Panc1 (cell line): Measurements from ENCODE around the gene PLEKHG1.

Experiments
- CTCF ChIP-seq: fragments of 450-650 bp; IDR thresholded peaks from 2 replicates; pipeline ENCODE4 v1.5.1; 2017; ENCODE audit warnings: mild to moderate bottlenecking
- REST ChIP-seq, 2 experiments: IDR thresholded peaks; 2 replicates each; pipeline ENCODE4 v1.6.1; 2011 to 2012; ENCODE audit warnings: low read depth in 2 of 2, control low read depth in 1 of 2, low read length in 1 of 2, mild to moderate bottlenecking in 1 of 2, moderate library complexity in 1 of 2; ENCODE audit not compliant: insufficient read depth in 1 of 2
- SIN3A ChIP-seq: IDR thresholded peaks from 2 replicates; pipeline ENCODE4 v1.6.1; 2012; ENCODE audit warnings: low read depth, mild to moderate bottlenecking, low read length, moderate library complexity, borderline replicate concordance; ENCODE audit not compliant: insufficient read depth
- TCF7L2 ChIP-seq: IDR thresholded peaks from 2 replicates; pipeline ENCODE4 v1.6.1; 2011; ENCODE audit warnings: mild to moderate bottlenecking, low read depth, low read length, inconsistent platforms

- TF ChIP-seq CTCF (no peak), TCF7L2 (no peak), SIN3A (no peak), REST (IDR thresholded peaks at IDR 0.05; ENCODE audit: insufficient read depth in 1 of 2, low read depth in 2 of 2, low read length in 1 of 2) (no peak)
Observed at GRCh38 chr6:150598858-150599198, 857 bp upstream of the PLEKHG1 start.
